OCI-LY3 (cell line): ENCODE data around the gene ZNF260.
A peak's percentile ranks its signal among the peaks of the same experiment; 100 is the strongest.

ENCODE experiments used
- H2AFZ ChIP-seq: fragments of 200-600, 300-600 bp; shearing (Covaris generic); 2 replicates; pipeline ENCODE4 v1.6.0; 2014; ENCODE audit warnings: antibody characterized with exemption, low read depth, low read length
- H3K27ac ChIP-seq: fragments of 200-600, 300-600 bp; sonication (generic); 2 replicates; pipeline ENCODE4 v1.5.1; 2014; ENCODE audit warnings: mild to moderate bottlenecking, low read length, moderate library complexity, mixed read lengths
- H3K27me3 ChIP-seq: fragments of 200-600, 300-600 bp; sonication (generic); 2 replicates; pipeline ENCODE4 v1.6.1; 2014; ENCODE audit warnings: low read depth, low read length, mixed read lengths
- H3K36me3 ChIP-seq: fragments of 200-600, 300-600 bp; sonication (generic); replicated peaks from 2 replicates; pipeline ENCODE3; 2014; ENCODE audit warnings: low read depth, low read length, mixed read lengths
- H3K4me1 ChIP-seq: fragments of 300-600, 200-600 bp; sonication (generic); 2 replicates; pipeline ENCODE4 v1.6.1; 2014; ENCODE audit warnings: low read length, mixed read lengths
- H3K4me2 ChIP-seq: fragments of 200-600, 300-600 bp; sonication (generic); 2 replicates; pipeline ENCODE4 v1.6.1; 2014; ENCODE audit warnings: low read length, mixed read lengths
- H3K4me3 ChIP-seq: fragments of 300-600, 200-600 bp; sonication (generic); 2 replicates; pipeline ENCODE4 v1.5.1; 2014; ENCODE audit warnings: antibody characterized with exemption, mild to moderate bottlenecking, low read length, moderate library complexity
- H3K79me2 ChIP-seq: fragments of 300-600, 200-600 bp; shearing (Covaris generic); 2 replicates; pipeline ENCODE4 v1.6.1; 2014; ENCODE audit warnings: mild to moderate bottlenecking, low read length, mixed read lengths
- H3K9ac ChIP-seq: fragments of 300-600, 200-600 bp; shearing (Covaris generic); 2 replicates; pipeline ENCODE4 v1.6.0; 2014; ENCODE audit warnings: mild to moderate bottlenecking, low read length, moderate library complexity
- H3K9me3 ChIP-seq: fragments of 200-600, 300-600 bp; shearing (Covaris generic); 2 replicates; pipeline ENCODE4 v1.6.1; 2014; ENCODE audit warnings: low read length, mixed read lengths; ENCODE audit not compliant: insufficient read depth
- H4K20me1 ChIP-seq: fragments of 200-600, 300-600 bp; sonication (generic); 2 replicates; pipeline ENCODE4 v1.6.1; 2016; ENCODE audit warnings: low read length, mixed read lengths; ENCODE audit not compliant: insufficient read depth
- CTCF ChIP-seq: fragments of 200-600, 300-600 bp; sonication (generic); IDR thresholded peaks from 2 replicates; pipeline ENCODE4 v1.5.1; 2014; ENCODE audit warnings: antibody characterized with exemption, low read length, low read depth
- EZH2phosphoT487 ChIP-seq: fragments of 200-600 bp; shearing (Covaris generic); IDR thresholded peaks from 2 replicates; pipeline ENCODE4 v1.6.1; 2018; ENCODE audit warnings: antibody characterized with exemption, mixed run types, low read depth

The ZNF260 gene

GRCh38 chr19:36489920-36490415 lies 38.1 kb downstream of the ZNF260 start:
- Histone ChIP-seq H3K4me1 (peaks cover 14% of the 10 kb centered on the region), H3K79me2 (peaks cover 36% of the 10 kb centered on the region), H3K27me3 (no peaks in the 10 kb centered on the region), H3K9ac (peak overlapping the region; percentile 97), H3K4me3 (peak overlapping the region; percentile 88), H3K36me3 (peaks cover 6% of the 10 kb centered on the region), H3K4me2 (peak overlapping the region; percentile 77), H3K9me3 (no peaks in the 10 kb centered on the region), H3K27ac (peak overlapping the region; percentile 92), H2AFZ (peak overlapping the region; percentile 96), H4K20me1 (no peaks in the 10 kb centered on the region)
- TF ChIP-seq EZH2phosphoT487: no peak
- no peak for TF ChIP-seq CTCF

GRCh38 chr19:36489118-36489919 lies 38.8 kb downstream of the ZNF260 start, which contains the start of gene ZNF566:
ZNF566 (minus strand) TSS chr19:36489561; CDS start chr19:36476557, 13,004 bp downstream.
- Histone ChIP-seq H3K9ac (peak within 1 kb of the TSS; percentile 97), H3K4me1 (peaks cover 14% of the 10 kb centered on the region), H3K4me2 (peak within 1 kb of the TSS; percentile 79), H3K9me3 (no peaks in the 10 kb centered on the region), H4K20me1 (no peaks in the 10 kb centered on the region), H3K27me3 (no peaks in the 10 kb centered on the region), H3K36me3 (peaks cover 9% of the 10 kb centered on the region), H3K79me2 (peaks cover 39% of the 10 kb centered on the region), H3K4me3 (peak within 1 kb of the TSS; percentile 88), H3K27ac (peak within 1 kb of the TSS; percentile 92), H2AFZ (peak within 1 kb of the TSS; percentile 96)
- TF ChIP-seq CTCF (no peak), EZH2phosphoT487 (no peak)

DNA sequence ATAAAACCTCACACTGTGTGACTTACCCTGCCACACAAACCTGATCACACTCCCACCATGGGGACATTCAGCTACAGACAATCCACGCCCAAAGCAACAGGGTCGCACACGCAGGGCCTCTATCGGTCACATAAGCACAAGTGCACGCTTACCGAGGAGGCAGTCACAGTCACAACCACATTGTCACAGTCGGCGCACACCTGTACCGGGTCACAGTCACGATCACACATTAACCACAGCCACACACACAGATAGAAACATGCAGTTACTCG lies 39.3 kb downstream of the ZNF260 start:
- no peaks in the 10 kb centered on the region for H4K20me1 ChIP-seq
- H3K4me3 ChIP-seq: peak overlapping the region; percentile 88
- no peaks in the 10 kb centered on the region for H3K27me3 ChIP-seq
- peak overlapping the region; percentile 79 for H3K4me2 ChIP-seq
- peak overlapping the region; percentile 97 for H3K9ac ChIP-seq
- H3K4me1 ChIP-seq: peaks cover 19% of the 10 kb centered on the region
- H3K9me3 ChIP-seq: no peaks in the 10 kb centered on the region
- TF ChIP-seq CTCF (no peak), EZH2phosphoT487 (no peak)
- peak overlapping the region; percentile 92 for H3K27ac ChIP-seq
- peaks cover 39% of the 10 kb centered on the region for H3K79me2 ChIP-seq
- H3K36me3 ChIP-seq: peaks cover 13% of the 10 kb centered on the region
- H2AFZ ChIP-seq: peak overlapping the region; percentile 82

- peak overlapping the region; percentile 82 for H2AFZ ChIP-seq
- no peaks in the 10 kb centered on the region for H4K20me1 ChIP-seq
- no peak for TF ChIP-seq EZH2phosphoT487
- TF ChIP-seq CTCF: no peak
- peak overlapping the region; percentile 92 for H3K27ac ChIP-seq
- H3K27me3 ChIP-seq: no peaks in the 10 kb centered on the region
- H3K4me3 ChIP-seq: peak overlapping the region; percentile 88
- peaks cover 21% of the 10 kb centered on the region for H3K4me1 ChIP-seq
- H3K9me3 ChIP-seq: no peaks in the 10 kb centered on the region
- H3K4me2 ChIP-seq: peak overlapping the region; percentile 79
- peaks cover 39% of the 10 kb centered on the region for H3K79me2 ChIP-seq
- peaks cover 13% of the 10 kb centered on the region for H3K36me3 ChIP-seq
- peak overlapping the region; percentile 97 for H3K9ac ChIP-seq
Measured at GRCh38 chr19:36488118-36488845, 39.8 kb downstream of the ZNF260 start.
